HT-29 (cell line): Measurements from ENCODE around the gene PCDHB15. TPM values are rescaled to one million over a fixed set of nuclear protein-coding genes. Genes with fewer than 3 reads are reported as not detected.
"Not testable (repeated sequence)": the region's sequence is repeated elsewhere in the genome, so short reads cannot be mapped to it uniquely, and the experiment has no call there.

Experiments
- DNase-seq: peaks from one replicate; pipeline ENCODE4 v3.0.0-alpha.2; 2015; ENCODE audit warnings: low spot score
- total RNA-seq: library from RNA; depleted of rRNA; stranded (reverse); fragments of >200 nt; shearing (Covaris generic); gene quantifications from 2 replicates; pipeline ENCODE4 v1.2.3, GENCODE V29; 2014; rRNA removed

Gene PCDHB15
- total RNA-seq = 0.05 and 0.20 TPM in 2 replicates

DNA sequence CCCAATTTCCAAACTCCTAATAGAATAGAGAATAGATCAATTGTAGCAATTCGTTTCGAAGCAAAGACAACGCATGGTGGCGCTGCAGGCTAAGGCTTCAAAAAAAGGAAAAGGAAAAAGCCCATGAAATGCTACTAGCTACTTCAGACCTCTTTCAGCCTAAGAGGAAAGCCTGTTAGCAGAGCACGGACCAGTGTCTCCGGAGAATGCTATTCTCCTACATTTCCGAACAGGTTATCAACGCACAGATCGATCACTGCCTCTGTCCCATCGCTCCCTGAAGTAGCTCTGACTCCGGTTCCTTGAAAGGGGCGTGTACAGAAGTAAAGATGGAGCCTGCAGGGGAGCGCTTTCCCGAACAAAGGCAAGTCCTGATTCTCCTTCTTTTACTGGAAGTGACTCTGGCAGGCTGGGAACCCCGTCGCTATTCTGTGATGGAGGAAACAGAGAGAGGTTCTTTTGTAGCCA lies at the start of gene PCDHB15:
Gene PCDHB15 (plus strand): TSS at position 146 of the 468 bp plus-strand sequence. CDS start 184 bp downstream, at position 330.
- no peak for DNase-seq

DNA sequence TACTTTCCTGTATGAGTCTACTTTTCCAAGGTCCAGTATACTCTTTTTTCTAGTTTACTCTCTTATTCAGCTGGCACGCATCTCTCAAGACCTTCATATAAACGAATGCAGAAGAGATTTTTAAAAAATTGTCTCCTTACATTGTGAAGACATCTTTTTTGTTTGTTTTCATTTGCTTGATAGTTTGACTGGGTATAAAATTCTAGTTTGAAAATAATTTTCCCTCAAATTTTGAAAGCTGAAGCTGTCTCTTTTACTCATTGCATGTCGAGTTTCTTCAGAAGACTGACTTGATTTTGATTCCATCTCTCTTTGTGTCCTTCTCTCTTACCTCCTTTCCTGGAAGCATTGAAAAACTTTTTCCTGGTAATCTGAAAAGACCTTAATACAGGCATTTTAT lies 48.8 kb upstream of the PCDHB15 start:
- DNase-seq = no peak

DNA sequence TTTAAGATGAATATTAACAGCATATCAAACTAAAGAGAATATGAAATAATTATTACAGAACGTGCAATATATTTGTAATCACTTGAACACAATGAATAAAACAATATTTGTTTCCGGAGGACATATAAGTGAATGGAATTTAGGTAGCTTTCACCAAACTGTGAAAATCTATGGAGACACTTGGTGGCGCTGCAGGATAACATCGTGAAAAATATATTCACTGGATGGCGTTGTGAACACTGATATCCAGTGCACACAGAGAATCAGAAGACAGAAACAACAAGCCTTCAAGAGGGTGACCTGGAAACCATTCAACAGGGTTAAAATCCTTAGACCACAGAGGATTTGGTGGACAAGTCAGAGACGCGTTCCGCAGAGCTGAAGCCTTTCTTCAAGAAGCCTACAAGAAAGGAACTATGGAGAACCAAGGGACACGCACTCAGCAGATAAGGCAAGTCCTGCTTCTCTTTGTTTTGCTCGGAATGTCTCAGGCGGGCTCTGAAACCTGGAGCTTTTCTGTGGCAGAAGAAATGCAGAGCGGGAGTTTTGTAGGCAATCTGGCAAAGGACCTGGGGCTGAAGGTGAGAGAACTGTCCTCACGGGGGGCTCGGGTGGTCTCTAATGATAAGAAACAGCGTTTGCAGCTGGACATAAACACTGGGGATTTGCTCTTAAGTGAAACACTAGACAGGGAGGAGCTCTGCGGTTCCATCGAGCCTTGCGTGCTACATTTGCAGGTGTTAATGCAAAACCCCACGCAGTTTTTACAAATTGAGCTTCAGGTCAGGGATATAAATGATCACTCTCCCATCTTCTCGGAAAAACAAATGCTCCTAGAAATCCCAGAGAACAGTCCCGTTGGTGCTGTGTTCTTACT lies 45.6 kb upstream of the PCDHB15 start, which contains the start of gene PCDHB11:
Gene PCDHB11 (plus strand): TSS at position 269 of the 877 bp plus-strand sequence. CDS start 148 bp downstream, at position 417.
- DNase-seq = no peak

DNA sequence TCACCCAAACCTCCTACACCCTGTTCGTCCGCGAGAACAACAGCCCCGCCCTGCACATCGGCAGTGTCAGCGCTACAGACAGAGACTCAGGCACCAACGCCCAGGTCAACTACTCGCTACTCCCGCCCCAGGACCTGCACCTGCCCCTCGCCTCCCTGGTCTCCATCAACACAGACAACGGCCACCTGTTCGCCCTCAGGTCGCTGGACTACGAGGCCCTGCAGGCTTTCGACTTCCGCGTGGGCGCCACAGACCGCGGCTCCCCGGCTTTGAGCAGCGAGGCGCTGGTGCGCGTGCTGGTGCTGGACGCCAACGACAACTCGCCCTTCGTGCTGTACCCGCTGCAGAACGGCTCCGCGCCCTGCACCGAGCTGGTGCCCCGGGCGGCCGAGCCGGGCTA lies 44.1 kb upstream of the PCDHB15 start:
- not testable (repeated sequence) for DNase-seq

DNA sequence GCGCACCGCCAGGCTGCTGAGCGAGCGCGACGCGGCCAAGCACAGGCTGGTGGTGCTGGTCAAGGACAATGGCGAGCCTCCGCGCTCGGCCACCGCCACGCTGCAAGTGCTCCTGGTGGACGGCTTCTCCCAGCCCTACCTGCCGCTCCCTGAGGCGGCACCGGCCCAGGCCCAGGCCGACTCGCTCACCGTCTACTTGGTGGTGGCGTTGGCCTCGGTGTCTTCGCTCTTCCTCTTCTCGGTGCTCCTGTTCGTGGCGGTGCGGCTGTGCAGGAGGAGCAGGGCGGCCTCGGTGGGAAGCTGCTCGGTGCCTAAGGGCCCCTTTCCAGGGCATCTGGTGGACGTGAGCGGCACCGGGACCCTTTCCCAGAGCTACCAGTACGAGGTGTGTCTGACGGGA lies 43.5 kb upstream of the PCDHB15 start:
- not testable (repeated sequence) for DNase-seq

DNA sequence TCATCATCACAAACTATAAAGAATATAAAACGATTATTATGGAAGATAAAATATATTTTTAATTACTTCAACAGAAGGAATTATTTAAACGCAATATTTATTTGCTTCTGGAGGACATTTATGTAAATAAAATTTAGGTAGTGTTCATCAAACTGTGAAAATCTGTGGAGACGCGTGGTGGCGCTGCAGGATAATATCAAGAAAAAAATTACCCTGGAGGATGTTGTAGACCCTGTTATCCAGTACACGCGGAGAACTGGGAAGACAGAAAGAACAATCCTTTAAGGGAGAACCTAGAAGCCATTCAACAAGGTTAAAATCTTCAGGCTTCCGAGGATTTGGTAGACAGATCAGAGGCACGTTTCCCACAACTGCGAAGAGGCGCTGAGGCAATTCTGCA lies 36.7 kb upstream of the PCDHB15 start, which contains the start of gene PCDHB12:
Gene PCDHB12 (plus strand): TSS at position 242 of the 400 bp plus-strand sequence. CDS start 189 bp downstream, outside the sequence.
- no peak for DNase-seq

DNA sequence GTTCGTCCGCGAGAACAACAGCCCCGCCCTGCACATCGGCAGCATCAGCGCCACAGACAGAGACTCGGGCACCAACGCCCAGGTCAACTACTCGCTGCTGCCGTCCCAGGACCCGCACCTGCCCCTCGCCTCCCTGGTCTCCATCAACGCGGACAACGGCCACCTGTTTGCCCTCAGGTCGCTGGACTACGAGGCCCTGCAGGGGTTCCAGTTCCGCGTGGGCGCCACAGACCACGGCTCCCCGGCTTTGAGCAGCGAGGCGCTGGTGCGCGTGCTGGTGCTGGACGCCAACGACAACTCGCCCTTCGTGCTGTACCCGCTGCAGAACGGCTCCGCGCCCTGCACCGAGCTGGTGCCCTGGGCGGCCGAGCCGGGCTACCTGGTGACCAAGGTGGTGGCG lies 34.9 kb upstream of the PCDHB15 start:
- not testable (repeated sequence) for DNase-seq

DNA sequence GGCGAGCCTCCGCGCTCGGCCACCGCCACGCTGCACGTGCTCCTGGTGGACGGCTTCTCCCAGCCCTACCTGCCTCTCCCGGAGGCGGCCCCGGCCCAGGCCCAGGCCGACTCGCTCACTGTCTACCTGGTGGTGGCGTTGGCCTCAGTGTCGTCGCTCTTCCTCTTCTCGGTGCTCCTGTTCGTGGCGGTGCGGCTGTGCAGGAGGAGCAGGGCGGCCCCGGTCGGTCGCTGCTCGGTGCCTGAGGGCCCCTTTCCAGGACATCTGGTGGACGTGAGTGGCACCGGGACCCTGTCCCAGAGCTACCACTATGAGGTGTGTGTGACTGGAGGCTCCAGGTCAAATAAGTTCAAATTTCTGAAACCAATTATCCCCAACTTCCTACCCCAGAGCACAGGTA lies 34.3 kb upstream of the PCDHB15 start:
- DNase-seq = not testable (repeated sequence)

DNA sequence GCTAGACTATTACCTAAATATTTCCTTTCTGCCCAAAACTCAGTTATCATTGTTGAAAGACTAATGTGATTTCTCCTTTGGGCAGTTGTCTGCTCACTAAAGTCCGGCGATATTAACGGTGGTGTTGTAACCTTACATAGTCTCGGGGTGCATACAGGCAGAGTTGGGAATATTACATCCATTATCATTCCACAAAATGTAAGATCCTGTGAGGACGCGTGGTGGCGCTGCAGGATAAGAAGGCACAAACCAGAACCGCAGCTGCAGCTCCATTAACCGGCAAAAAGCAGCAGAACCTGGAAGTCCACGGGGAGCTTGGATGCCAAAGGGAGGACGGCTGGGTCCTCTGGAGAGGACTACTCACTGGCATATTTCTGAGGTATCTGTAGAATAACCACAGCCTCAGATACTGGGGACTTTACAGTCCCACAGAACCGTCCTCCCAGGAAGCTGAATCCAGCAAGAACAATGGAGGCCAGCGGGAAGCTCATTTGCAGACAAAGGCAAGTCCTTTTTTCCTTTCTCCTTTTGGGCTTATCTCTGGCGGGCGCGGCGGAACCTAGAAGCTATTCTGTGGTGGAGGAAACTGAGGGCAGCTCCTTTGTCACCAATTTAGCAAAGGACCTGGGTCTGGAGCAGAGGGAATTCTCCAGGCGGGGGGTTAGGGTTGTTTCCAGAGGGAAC lies 31.4 kb upstream of the PCDHB15 start, which contains the start of gene PCDHB13:
Gene PCDHB13 (plus strand): TSS at position 264 of the 684 bp plus-strand sequence. CDS start 205 bp downstream, at position 469.
- DNase-seq = not testable (repeated sequence)

DNA sequence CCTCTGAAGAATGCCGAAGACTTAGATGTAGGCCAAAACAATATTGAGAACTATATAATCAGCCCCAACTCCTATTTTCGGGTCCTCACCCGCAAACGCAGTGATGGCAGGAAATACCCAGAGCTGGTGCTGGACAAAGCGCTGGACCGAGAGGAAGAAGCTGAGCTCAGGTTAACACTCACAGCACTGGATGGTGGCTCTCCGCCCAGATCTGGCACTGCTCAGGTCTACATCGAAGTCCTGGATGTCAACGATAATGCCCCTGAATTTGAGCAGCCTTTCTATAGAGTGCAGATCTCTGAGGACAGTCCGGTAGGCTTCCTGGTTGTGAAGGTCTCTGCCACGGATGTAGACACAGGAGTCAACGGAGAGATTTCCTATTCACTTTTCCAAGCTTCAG lies 30.6 kb upstream of the PCDHB15 start:
- DNase-seq = not testable (repeated sequence)

DNA sequence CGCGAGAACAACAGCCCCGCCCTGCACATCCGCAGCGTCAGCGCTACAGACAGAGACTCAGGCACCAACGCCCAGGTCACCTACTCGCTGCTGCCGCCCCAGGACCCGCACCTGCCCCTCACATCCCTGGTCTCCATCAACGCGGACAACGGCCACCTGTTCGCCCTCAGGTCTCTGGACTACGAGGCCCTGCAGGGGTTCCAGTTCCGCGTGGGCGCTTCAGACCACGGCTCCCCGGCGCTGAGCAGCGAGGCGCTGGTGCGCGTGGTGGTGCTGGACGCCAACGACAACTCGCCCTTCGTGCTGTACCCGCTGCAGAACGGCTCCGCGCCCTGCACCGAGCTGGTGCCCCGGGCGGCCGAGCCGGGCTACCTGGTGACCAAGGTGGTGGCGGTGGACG lies 29.7 kb upstream of the PCDHB15 start:
- not testable (repeated sequence) for DNase-seq

DNA sequence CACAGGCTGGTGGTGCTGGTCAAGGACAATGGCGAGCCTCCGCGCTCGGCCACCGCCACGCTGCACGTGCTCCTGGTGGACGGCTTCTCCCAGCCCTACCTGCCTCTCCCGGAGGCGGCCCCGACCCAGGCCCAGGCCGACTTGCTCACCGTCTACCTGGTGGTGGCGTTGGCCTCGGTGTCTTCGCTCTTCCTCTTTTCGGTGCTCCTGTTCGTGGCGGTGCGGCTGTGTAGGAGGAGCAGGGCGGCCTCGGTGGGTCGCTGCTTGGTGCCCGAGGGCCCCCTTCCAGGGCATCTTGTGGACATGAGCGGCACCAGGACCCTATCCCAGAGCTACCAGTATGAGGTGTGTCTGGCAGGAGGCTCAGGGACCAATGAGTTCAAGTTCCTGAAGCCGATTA lies 29.2 kb upstream of the PCDHB15 start:
- DNase-seq = not testable (repeated sequence)

DNA sequence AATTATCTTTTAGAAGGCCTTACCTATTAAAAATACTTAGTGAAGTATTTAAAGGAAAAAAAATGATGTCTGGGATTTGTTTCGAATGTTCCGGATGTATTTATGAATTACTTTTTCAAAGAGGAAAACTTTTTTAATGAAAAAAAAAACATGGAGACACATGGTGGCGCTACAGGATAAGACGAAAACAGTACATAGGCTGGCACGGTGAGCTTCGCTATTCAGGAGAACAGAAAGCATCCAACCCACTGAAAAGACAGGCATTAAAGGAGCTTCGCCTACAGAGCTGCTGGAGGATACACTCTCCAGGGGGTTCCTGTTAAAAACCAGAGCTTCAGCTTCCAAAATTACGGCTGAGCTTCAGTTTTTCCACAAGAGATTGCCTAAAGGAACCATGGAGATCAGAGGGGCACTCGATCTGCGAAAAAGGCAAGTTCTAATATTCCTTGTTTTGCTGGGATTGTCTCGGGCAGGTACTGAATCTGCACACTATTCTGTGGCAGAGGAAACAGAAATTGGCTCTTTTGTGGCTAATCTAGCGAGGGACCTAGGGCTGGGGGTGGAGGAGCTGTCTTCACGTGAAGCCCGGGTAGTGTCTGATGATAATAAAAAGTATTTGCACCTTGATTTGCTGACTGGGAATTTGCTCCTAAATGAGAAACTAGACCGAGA lies 21.9 kb upstream of the PCDHB15 start, which contains the start of gene PCDHB14:
Gene PCDHB14 (plus strand): TSS at position 232 of the 672 bp plus-strand sequence. CDS start 163 bp downstream, at position 395.
- peak; percentile 52 for DNase-seq

DNA sequence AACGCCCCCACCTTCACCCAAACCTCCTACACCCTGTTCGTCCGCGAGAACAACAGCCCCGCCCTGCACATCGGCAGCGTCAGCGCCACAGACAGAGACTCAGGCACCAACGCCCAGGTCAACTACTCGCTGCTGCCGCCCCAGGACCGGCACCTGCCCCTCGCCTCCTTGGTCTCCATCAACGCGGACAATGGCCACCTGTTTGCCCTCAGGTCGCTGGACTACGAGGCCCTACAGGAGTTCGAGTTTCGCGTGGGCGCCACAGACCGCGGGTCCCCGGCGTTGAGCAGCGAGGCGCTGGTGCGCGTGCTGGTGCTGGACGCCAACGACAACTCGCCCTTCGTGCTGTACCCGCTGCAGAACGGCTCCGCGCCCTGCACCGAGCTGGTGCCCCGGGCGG lies 20.4 kb upstream of the PCDHB15 start:
- DNase-seq = not testable (repeated sequence)

DNA sequence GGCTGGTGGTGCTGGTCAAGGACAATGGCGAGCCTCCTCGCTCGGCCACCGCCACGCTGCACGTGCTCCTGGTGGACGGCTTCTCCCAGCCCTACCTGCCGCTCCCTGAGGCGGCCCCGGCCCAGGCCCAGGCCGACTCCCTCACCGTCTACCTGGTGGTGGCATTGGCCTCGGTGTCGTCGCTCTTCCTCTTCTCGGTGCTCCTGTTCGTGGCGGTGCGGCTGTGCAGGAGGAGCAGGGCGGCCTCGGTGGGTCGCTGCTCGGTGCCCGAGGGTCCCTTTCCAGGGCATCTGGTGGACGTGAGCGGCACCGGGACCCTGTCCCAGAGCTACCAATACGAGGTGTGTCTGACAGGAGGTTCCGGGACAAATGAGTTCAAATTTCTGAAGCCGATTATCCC lies 19.8 kb upstream of the PCDHB15 start:
- DNase-seq = not testable (repeated sequence)

DNA sequence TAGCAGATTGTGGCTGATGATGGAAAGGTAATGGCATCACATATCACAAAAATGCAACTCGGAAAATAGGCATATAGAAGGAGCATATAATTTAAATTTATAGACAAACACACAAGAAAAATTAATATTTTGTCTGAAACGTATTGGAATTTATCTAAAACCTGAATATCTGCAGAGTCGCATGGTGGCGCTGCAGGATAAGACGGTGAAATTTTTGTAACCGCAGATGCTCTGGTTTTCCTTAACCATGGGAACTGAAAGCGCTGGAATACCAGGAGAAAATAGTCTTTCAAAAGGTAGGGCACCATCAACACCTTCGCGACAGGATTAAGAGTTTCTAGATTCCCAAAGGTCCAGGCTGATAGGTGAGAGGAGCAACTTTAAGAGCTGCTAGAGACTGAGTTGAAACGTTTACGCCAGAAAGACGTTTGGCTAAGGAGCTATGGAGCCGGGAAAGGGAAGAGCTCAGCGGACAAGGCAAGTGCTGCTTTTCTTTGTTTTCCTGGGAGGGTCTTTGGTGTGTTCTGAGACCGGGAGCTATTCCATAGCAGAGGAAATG lies 11.0 kb upstream of the PCDHB15 start:
- no peak for DNase-seq

DNA sequence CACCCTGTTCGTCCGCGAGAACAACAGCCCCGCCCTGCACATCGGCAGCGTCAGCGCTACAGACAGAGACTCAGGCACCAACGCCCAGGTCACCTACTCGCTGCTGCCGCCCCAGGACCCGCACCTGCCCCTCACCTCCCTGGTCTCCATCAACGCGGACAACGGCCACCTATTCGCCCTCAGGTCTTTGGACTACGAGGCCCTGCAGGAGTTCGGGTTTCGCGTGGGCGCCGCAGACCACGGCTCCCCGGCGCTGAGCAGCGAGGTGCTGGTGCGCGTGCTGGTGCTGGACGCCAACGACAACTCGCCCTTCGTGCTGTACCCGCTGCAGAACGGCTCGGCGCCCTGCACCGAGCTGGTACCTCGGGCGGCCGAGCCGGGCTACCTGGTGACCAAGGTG lies 9.3 kb upstream of the PCDHB15 start:
- not testable (repeated sequence) for DNase-seq

DNA sequence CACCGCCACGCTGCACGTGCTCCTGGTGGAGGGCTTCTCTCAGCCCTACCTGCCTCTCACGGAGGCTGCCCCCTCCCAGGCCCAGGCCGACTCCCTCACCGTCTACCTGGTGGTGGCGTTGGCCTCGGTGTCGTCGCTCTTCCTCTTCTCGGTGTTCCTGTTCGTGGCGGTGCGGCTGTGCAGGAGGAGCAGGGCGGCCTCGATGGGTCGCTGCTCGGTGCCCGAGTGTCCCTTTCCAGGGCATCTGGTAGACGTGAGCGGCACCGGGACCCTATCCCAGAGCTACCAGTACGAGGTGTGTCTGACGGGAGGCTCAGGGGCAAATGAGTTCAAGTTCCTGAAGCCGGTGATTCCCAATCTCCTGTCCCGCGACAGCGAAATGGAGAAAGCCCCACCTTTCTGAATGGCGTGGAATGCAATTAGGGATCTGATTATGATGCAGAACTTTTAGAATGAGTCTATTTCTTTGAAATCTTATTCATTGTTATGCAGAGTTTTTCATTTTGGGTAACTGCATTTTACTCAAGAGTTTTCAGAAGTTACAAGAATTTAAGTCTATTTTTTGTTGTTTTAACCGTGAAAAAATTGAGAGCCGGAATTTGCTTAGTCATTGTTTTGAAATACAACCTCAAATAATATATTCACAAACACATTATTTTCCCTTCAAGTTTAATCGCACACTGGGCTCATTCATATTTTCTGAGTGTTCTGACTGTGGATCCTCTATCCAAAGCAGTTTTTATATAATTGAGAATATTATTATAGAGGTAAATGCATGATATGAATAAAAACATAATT lies 8.5 kb upstream of the PCDHB15 start:
- DNase-seq = no peak

DNA sequence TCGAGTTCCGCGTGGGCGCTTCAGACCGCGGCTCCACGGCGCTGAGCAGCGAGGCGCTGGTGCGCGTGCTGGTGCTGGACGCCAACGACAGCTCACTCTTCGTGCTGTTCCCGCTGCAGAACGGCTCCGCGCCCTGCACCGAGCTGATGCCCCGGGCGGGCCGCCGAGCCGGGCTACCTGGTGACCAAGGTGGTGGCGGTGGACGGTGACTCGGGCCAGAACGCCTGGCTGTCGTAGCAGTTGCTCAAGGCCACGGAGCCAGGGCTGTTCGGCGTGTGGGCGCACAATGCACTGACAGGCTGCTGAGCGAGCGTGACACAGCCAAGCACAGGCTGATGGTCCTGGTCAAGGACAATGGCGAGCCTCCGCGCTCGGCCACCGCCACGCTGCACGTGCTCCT lies 3.7 kb upstream of the PCDHB15 start:
- DNase-seq = no peak

DNA sequence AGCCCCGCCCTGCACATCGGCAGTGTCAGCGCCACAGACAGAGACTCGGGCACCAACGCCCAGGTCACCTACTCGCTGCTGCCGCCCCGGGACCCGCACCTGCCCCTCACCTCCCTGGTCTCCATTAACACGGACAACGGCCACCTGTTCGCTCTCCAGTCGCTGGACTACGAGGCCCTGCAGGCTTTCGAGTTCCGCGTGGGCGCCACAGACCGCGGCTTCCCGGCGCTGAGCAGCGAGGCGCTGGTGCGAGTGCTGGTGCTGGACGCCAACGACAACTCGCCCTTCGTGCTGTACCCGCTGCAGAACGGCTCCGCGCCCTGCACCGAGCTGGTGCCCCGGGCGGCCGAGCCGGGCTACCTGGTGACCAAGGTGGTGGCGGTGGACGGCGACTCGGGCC lies 1.8 kb downstream of the PCDHB15 start:
- DNase-seq = not testable (repeated sequence)
